AG09319 (cell line): ENCODE data around the gene PPP6R1.
"Not testable (repeated sequence)": the region's sequence is repeated elsewhere in the genome, so short reads cannot be mapped to it uniquely, and the experiment has no call there.

ENCODE experiments used
- DNase-seq: peaks from one replicate; pipeline ENCODE4 v3.0.0-alpha.2; 2010; ENCODE audit warnings: low read depth; ENCODE audit errors: extremely low read depth
- CTCF ChIP-seq: IDR thresholded peaks from 2 replicates; pipeline ENCODE4 v1.5.1; 2011; ENCODE audit warnings: low read depth, mild to moderate bottlenecking, inconsistent platforms, low read length, moderate library complexity

The PPP6R1 gene

DNA sequence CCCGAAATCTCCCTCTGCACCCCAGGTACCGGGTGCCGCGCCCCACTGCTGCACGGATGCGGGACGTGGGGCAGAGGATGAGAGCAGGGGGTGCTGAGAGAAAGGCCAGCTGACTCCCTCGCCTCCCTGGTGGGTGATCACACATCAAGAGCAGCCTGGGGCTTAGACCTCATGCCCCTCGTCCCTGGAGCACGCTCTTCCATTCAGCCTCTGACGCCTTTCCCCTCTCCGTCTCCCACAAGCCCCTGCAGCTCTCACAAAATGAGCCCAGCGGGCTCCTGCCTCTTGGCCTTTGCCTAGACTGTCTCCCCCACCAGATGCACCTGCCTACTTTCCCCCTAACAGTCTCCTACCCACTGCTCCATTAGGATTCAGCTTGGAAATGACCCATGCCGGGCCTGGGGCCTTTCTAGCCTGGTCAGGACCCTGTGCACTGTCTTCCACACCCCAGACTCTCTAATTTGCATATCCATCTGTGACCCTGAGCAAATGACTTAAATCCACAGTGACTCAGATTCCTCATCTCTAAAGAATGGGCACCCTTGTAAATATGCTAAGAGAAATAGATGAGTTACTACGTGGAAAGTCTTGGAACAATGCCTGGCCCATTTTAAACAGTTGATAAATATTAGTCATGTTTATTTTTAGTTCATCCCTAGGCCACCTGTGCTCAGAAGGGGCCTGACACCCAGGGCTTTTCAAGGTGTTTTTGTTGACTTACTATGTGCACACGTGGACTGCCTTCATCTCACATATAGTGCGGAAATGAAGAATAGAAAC, 48.9 kb downstream of the PPP6R1 start:
- DNase-seq, result peak; percentile 69

DNA sequence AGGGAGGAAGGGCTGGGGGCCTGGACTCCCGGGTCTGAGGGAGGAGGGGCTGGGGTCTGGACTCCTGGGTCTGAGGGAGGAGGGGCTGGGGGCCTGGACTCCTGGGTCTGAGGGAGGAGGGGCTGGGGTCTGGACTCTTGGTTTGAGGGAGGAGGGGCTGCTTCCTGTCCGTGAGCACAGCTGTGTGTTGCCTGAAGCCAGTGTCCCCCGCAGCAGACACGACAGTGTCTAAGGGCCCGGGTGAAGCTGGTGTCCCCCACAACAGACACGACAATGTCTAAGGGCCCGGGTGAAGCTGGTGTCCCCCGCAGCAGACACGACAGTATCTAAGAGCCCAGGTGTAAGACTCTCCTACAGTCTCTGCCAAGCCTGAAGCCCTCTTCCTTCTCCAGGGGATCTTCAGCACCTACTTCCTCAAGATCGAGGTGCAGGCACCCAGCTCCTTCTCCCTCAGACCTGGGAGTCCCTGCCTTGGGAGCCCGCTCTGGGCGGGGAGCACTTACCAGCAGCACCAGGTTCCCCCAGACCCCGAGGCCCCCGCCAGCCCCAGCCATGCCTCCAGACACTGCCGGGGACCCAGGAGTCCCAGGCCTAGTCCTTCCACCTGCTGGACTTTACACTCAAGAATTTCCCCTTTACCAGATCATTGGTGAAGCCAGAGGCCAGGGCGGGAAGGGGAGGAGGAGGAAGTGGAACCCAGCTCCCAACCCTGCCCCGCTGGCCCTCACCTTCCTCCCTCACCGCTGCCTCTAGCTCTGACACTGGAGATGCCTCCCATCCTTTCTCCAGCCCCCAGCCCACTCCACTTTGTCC, 49.7 kb downstream of the PPP6R1 start, which contains the start of gene PTPRH:
TSS of gene PTPRH (minus strand) at position 622 of the 813 bp plus-strand sequence. CDS start at position 554, 68 bp downstream.
- DNase-seq, result no peak

More for the DNA sequence above, 48.9 kb downstream of the PPP6R1 start:
- no peak for TF ChIP-seq CTCF

DNA sequence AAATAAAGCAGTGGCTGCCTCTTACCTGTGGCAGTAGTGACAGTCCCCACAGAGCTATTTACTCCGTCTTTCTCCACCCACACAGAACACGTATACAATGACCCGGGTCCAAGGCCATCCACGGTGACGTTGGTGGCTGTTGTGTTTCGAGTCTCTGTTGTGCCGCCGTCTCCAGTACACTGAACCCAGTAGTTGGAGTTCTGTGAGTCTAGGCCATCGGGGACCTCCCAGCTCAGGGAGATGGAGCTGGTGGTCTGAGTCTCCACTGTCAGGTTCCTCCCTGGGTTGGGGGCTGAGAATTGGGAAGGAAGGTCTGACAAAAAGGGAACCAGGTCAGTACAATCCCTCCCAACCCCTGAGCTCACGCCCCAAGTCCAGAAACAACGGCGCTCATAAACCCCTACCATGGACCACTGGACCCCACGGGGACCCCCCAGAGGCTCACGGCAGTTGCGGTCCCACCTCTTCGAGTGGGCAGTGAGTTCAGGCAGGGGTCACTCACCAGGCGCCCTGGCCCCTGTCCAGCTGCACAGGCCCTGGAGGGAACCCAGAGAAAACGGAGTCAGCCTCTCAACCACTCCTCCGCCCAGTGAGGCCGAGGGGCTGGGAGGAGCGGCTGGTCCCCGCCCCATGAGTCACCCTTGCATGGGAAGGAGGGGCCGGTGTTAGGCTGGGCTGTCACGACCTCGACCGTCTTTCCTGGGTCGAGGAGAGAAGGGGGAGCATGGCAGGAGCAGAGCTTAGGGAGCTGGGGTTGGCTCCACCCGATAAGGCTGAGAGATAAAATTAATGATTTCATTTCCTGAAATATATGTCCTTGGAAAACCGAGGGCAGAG, 51.9 kb downstream of the PPP6R1 start:
- peak; percentile 62 for DNase-seq
- no peak for TF ChIP-seq CTCF

More for the DNA sequence above, 49.7 kb downstream of the PPP6R1 start, which contains the start of gene PTPRH:
- no peak for TF ChIP-seq CTCF

- not testable (repeated sequence) for DNase-seq
- TF ChIP-seq CTCF, result peak; percentile 6
These were observed 56.6 kb downstream of the PPP6R1 start for GRCh38 chr19:55202199-55202598.

- DNase-seq, result no peak
- no peak for TF ChIP-seq CTCF
These were observed 59.1 kb downstream of the PPP6R1 start for GRCh38 chr19:55199620-55200204.

DNA sequence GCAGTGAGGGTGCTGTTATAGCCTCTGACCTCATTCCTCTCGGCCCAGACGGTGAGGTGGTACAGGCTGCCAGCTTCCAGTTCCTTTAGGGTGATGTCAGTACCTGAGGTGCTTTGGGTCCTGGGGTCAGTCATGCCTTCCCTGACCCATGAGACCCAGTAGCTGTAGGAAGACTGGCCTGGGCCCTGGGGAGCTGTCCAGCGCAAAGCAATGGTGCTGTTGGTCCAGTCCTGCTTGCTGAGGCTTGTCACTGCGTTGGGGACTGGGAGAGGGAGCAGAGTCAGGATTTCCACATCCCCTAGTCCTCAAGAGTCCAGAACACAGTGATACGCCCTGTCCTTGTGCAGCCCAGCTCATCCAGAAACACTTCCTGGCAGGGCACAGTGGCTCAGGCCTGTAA, 60.2 kb downstream of the PPP6R1 start:
- TF ChIP-seq CTCF, result no peak
- no peak for DNase-seq
